AG10803 (cell line): ENCODE data around the gene ZBTB42.

ENCODE experiments used
- DNase-seq: peaks from one replicate; pipeline ENCODE4 v3.0.0; 2010; ENCODE audit warnings: low read depth
- H3K4me3 ChIP-seq: 2 replicates; pipeline ENCODE4 v1.5.1; 2011; ENCODE audit warnings: mild to moderate bottlenecking, low read length, control low read depth
- TF ChIP-seq, protein P1 (sequence below): conservative IDR thresholded peaks from 2 replicates; pipeline ENCODE4 v1.5.1; 2011; ENCODE audit warnings: mild to moderate bottlenecking, low read length, control low read depth, inconsistent platforms

ZBTB42 gene

GRCh38 chr14:104766256-104766862, 34.5 kb upstream of the ZBTB42 start:
- H3K4me3 ChIP-seq, result no peak overlapping the region
- TF ChIP-seq, protein P1, sequence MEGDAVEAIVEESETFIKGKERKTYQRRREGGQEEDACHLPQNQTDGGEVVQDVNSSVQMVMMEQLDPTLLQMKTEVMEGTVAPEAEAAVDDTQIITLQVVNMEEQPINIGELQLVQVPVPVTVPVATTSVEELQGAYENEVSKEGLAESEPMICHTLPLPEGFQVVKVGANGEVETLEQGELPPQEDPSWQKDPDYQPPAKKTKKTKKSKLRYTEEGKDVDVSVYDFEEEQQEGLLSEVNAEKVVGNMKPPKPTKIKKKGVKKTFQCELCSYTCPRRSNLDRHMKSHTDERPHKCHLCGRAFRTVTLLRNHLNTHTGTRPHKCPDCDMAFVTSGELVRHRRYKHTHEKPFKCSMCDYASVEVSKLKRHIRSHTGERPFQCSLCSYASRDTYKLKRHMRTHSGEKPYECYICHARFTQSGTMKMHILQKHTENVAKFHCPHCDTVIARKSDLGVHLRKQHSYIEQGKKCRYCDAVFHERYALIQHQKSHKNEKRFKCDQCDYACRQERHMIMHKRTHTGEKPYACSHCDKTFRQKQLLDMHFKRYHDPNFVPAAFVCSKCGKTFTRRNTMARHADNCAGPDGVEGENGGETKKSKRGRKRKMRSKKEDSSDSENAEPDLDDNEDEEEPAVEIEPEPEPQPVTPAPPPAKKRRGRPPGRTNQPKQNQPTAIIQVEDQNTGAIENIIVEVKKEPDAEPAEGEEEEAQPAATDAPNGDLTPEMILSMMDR, result no peak
- DNase-seq, result no peak

- no peak for DNase-seq
- H3K4me3 ChIP-seq, result no peak overlapping the region
- TF ChIP-seq, protein P1, result no peak
These were observed 33.9 kb upstream of the ZBTB42 start for GRCh38 chr14:104766863-104767633.

DNA sequence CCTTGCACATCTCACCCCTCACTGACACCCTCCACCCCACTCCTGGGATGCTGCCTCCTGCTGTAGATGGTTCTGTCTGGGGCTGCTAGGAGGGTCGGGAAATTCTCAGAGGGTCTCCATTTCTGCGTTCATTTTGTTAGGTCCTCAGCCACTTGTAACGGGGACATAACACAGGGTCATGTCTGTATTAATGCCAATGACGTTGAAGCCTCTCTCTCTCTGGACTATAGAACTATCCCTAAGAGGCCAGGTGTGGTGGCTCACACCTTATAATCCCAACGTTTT, 33.3 kb upstream of the ZBTB42 start:
- TF ChIP-seq, protein P1, result no peak

GRCh38 chr14:104768437-104769323, 32.2 kb upstream of the ZBTB42 start:
- TF ChIP-seq, protein P1, result peak; percentile 83
- peak; percentile 67 for DNase-seq
- no peak overlapping the region for H3K4me3 ChIP-seq

More for the DNA sequence above, 33.3 kb upstream of the ZBTB42 start:
- no peak overlapping the region for H3K4me3 ChIP-seq
- DNase-seq, result no peak

DNA sequence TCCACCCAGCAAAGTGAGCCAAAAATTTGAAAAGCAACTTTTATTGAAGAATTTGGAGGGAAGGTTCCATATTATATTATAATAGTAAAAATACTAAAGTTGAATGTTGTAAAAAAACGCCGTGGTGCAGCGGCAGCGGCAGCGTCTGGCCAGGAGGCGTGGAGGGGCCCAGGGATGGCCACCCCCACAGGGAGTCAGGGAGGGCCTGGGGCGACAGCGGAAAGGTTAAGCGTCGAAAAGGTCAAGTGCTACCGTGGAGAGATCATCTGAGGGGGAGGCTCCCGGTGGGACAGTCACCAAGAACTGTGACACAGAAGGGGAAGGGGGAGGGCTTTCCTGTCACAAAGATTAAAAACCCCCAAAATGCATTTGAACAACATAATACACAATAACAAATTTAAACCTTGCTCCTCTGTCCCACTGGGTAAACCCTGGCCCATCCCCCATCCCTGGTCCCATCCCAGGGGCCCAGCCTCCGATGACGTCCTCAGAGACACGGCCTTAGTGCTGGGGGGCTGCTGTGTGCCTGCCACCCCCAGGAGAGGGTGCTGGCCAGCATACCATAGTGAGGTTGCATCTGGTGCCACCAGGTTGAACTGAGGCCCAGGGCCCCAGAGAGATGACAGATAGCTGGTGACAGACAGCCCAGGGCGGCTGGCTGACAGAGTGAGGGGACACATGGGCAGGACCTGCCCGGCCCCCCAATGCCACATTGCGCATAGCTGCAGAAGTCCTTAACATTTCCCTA, 31.4 kb upstream of the ZBTB42 start:
- TF ChIP-seq, protein P1, result no peak
- no peak overlapping the region for H3K4me3 ChIP-seq
- DNase-seq, result no peak

DNA sequence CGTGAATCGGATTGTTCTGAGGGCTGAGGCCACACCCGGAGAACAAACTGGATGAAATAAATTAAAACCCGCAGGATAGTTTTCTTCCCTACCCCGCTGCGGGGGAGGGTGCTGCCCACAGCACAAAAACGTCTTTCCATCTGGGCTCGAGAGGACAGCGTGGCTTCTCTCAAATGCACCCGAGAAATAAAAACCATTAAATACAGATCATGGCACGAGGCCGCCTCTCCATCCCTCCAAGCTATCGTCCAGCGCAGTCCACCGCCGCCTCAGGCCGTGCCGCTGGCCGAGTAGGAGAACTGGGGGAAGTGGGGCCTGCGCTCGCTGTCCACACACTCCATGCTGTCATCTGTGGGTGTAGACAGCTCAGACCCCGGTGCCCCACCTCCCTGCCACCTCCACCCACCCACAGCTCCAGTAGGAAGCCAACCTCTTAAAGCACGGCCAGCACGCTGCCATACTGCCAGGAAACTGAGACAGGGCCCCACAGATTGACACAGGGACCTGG, 30.8 kb upstream of the ZBTB42 start:
- TF ChIP-seq, protein P1, result no peak
- no peak overlapping the region for H3K4me3 ChIP-seq
- DNase-seq, result no peak
